ENCODE measurements around the gene ANAPC2. TPM values are rescaled to one million over a fixed set of nuclear protein-coding genes. Genes with fewer than 3 reads are reported as not detected.

Gene ANAPC2, protein sequence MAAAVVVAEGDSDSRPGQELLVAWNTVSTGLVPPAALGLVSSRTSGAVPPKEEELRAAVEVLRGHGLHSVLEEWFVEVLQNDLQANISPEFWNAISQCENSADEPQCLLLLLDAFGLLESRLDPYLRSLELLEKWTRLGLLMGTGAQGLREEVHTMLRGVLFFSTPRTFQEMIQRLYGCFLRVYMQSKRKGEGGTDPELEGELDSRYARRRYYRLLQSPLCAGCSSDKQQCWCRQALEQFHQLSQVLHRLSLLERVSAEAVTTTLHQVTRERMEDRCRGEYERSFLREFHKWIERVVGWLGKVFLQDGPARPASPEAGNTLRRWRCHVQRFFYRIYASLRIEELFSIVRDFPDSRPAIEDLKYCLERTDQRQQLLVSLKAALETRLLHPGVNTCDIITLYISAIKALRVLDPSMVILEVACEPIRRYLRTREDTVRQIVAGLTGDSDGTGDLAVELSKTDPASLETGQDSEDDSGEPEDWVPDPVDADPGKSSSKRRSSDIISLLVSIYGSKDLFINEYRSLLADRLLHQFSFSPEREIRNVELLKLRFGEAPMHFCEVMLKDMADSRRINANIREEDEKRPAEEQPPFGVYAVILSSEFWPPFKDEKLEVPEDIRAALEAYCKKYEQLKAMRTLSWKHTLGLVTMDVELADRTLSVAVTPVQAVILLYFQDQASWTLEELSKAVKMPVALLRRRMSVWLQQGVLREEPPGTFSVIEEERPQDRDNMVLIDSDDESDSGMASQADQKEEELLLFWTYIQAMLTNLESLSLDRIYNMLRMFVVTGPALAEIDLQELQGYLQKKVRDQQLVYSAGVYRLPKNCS
- total RNA-seq (2014; rRNA removed; shearing (Covaris generic)) = 34.8 and 38.6 TPM in 2 replicates
- total RNA-seq (2022) = 89.6 and 90.4 TPM in 2 replicates
- Bru-seq, nascent RNA = percentile 53 among the genes with signal in this experiment
- BruChase-seq, experiment 1, labeled RNA remaining after a 6-hour chase = percentile 71 among the genes with signal in this experiment
- BruChase-seq, experiment 2, labeled RNA remaining after a 2-hour chase = percentile 77 among the genes with signal in this experiment
- long read RNA-seq, transcript ANAPC2-201 (13 exons, 2,632 nt) = major isoform, 7 of 24 reads
- long read RNA-seq, partial matches to known transcripts = 4 of 24 reads
- long read RNA-seq, other reads (novel, unspliced or antisense) = 13 of 24 reads

DNA sequence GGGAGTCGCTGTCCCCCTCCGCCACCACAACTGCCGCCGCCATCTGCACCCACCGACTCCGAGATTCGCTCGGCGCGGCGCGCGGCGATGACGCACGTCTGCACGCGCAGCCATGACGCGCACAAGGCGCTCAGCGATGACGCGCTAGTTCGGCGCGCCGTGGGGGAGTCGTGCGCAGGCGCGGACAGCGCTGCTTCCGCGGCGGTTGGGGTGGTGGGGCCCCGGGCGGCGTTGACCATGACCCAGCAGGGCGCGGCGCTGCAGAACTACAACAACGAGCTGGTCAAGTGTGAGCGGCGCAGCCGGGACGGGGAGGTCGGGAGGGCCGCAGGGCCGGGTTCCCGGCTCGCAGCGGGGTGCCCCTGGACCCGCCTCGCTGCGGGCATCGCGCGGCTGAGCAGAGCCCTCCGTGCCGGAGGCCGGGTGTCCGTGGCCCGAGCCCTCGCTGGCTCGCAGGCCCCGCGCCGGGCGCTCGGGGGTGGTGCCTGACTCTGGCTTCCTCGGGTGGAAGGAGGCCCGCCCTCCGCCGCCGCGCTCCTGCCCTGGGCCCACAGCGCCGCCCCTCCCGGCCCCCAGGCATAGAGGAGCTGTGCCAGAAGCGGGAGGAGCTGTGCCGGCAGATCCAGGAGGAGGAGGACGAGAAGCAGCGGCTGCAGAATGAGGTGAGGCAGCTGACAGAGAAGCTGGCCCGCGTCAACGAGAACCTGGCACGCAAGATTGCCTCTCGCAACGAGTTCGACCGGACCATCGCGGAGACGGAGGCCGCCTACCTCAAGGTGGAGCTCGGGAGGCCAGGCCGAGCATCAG, at the start of gene ANAPC2, which contains the start of gene SSNA1:
TSS of gene ANAPC2 (minus strand) at position 71 of the 807 bp plus-strand sequence. CDS start at position 43, 28 bp downstream.
TSS of gene SSNA1 (plus strand) at position 187 of the 807 bp plus-strand sequence. CDS start at position 238, 51 bp downstream.
- ChIA-PET CTCF (ENCODE audit: unreplicated experiment) (interaction anchor here (0.6 to 1.3 kb wide), 3 partner anchors 12 to 98 kb away, joined by 3 to 5 read pairs (median 3); no protein-coding TSS in a partner anchor), POLR2A (interaction anchor here (0.8 to 3.2 kb wide), 8 partner anchors 12 to 74 kb away, joined by 3 to 16 read pairs (median 4); partner anchors contain the start of gene TPRN)
- TF ChIP-seq, protein P1, sequence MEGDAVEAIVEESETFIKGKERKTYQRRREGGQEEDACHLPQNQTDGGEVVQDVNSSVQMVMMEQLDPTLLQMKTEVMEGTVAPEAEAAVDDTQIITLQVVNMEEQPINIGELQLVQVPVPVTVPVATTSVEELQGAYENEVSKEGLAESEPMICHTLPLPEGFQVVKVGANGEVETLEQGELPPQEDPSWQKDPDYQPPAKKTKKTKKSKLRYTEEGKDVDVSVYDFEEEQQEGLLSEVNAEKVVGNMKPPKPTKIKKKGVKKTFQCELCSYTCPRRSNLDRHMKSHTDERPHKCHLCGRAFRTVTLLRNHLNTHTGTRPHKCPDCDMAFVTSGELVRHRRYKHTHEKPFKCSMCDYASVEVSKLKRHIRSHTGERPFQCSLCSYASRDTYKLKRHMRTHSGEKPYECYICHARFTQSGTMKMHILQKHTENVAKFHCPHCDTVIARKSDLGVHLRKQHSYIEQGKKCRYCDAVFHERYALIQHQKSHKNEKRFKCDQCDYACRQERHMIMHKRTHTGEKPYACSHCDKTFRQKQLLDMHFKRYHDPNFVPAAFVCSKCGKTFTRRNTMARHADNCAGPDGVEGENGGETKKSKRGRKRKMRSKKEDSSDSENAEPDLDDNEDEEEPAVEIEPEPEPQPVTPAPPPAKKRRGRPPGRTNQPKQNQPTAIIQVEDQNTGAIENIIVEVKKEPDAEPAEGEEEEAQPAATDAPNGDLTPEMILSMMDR (conservative IDR thresholded peaks at IDR 0.05; ENCODE audit: low read length) = peak; percentile 69
- no peak for TF ChIP-seq EZH2phosphoT487 (IDR thresholded peaks at IDR 0.05; ENCODE audit: borderline replicate concordance, low read depth, low read length)
- Histone ChIP-seq H3K4me2 (ENCODE audit: low read length) (peak within 1 kb of the TSS; percentile 97), H3K4me3 (ENCODE audit: low read depth, low read length, poor library complexity, severe bottlenecking) (peak within 1 kb of the TSS; percentile 94), H3K27ac (ENCODE audit: low read depth, low read length, poor library complexity, severe bottlenecking) (peak within 1 kb of the TSS; percentile 92), H3K4me1 (ENCODE audit: insufficient read depth, low read length, poor library complexity, severe bottlenecking) (peaks cover 27% of the 10 kb centered on the region), H3K9me3 (ENCODE audit: low read length) (no peaks in the 10 kb centered on the region), H4K20me1 (ENCODE audit: insufficient read depth, low read length) (peaks cover 6% of the 10 kb centered on the region; the same call in 1 of the 2 replicates), H3K36me3 (ENCODE audit: insufficient read depth, low read length) (peaks cover 41% of the 10 kb centered on the region; the same call in 1 of the 2 replicates), H3K79me2 (ENCODE audit: insufficient read depth, low read depth, low read length) (peaks cover 32% of the 10 kb centered on the region), H2AFZ (ENCODE audit: low read length) (peak within 1 kb of the TSS; percentile 53; the same call in 1 of the 2 replicates), H3K9me2 (ENCODE audit: insufficient read depth, low read length) (no peaks in the 10 kb centered on the region)
- intact Hi-C loops (cut with micrococcal nuclease; ENCODE audit: unreplicated experiment) = loop anchor here (2.0 to 5.0 kb wide), 3 partner anchors 34 to 71 kb away; partner anchors contain the start of gene RNF208
- DNase-seq (ENCODE audit: low spot score) = peak; percentile 98
- no TSS peak for BruUV-seq (replicated peaks)

DNA sequence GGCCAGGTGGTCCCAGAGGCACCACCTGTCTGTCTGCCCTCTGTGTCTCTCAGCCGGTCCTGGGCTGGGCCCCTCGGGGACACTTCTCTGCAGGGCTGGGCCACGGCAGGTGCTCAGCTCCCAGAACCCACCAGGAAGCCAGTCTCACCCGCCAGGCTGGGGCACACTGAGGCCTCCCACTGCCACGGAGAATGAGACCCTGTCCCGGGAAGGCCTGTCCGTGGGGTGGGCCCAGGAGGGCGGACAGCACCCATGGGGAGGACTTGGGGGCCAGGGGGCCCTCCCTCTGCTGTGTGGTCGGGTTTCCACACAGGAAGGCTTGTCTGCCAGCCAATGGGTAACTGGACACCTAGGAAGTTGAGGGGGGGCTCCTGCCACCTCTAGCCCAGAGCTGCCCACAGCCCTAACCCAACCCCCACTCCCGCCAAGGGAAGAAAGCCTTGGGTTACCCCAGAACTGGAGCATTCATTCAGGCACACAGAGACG, 48.6 kb upstream of the ANAPC2 start:
- peak overlapping the region; percentile 75 for H3K4me2 ChIP-seq (ENCODE audit: low read length)
- POLR2A ChIA-PET = interaction anchor here (0.8 kb wide), 1 partner anchor 17 kb away, joined by 3 read pairs; no protein-coding TSS in a partner anchor

More for the DNA sequence above, 48.6 kb upstream of the ANAPC2 start:
- Histone ChIP-seq H3K4me3 (ENCODE audit: low read depth, low read length, poor library complexity, severe bottlenecking) (peak overlapping the region; percentile 48), H3K4me1 (ENCODE audit: insufficient read depth, low read length, poor library complexity, severe bottlenecking) (peaks cover 49% of the 10 kb centered on the region), H3K36me3 (ENCODE audit: insufficient read depth, low read length) (peaks cover 5% of the 10 kb centered on the region), H3K79me2 (ENCODE audit: insufficient read depth, low read depth, low read length) (peaks cover 22% of the 10 kb centered on the region), H3K9me2 (ENCODE audit: insufficient read depth, low read length) (no peaks in the 10 kb centered on the region), H3K9me3 (ENCODE audit: low read length) (no peaks in the 10 kb centered on the region), H3K27ac (ENCODE audit: low read depth, low read length, poor library complexity, severe bottlenecking) (peak overlapping the region; percentile 29), H4K20me1 (ENCODE audit: insufficient read depth, low read length) (peaks cover 3% of the 10 kb centered on the region), H2AFZ (ENCODE audit: low read length) (no peak overlapping the region)
- TF ChIP-seq, protein P1 (conservative IDR thresholded peaks at IDR 0.05; ENCODE audit: low read length) = no peak
- no peak for TF ChIP-seq EZH2phosphoT487 (IDR thresholded peaks at IDR 0.05; ENCODE audit: borderline replicate concordance, low read depth, low read length)
- BruUV-seq (replicated peaks) = no TSS peak
- no peak for DNase-seq (ENCODE audit: low spot score)
- intact Hi-C loops (cut with micrococcal nuclease; ENCODE audit: unreplicated experiment) = loop anchor here (2.0 kb wide), 2 partner anchors 32 to 168 kb away; no protein-coding TSS in a partner anchor
- CTCF ChIA-PET (ENCODE audit: unreplicated experiment) = interaction anchor here (1.2 kb wide), 1 partner anchor 107 kb away, joined by 6 read pairs; no protein-coding TSS in a partner anchor
